ENCODE results near the gene METTL9.

DNA sequence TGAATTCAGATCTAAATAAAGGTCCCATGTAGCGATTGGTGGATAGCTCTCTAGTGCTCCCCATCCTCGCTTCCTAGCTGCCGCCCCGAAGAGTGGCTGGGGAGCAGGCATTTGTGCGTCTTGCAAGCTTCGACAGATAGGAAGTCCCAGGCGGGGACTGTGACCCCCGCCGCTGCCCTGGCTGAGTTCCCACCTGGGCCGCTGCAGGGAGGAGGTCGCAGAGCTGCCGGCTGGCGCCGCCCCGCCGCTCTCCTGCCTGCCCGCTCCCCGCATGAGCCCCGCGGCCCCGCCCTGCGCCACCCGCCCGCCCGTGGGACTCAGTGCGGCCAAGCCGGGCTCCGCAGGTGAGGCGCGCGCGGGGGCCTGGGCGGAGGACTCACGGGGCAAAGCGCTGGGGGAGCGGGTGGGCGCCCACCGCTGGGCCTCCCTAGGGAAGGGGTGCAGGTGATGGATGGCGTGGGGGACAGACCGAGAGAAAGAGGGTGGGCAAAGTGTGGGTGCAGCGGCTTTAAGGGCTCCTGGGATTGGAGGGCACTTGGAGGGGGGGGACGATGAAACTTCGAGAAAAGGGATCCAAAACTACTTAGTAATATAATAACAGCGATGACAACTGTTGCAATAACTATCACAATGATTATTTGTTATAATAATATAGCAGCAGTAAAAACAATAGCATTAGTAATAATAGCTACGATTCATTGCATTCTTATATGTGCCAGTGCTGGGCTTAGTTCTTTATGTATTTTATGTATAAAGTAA lies 64.7 kb downstream of the METTL9 start, which contains the start of gene OTOA:
- TF ChIP-seq BACH2 (CRISPR knock-in tag; IDR thresholded peaks at IDR 0.05; ENCODE audit: borderline replicate concordance) = no peak
- no peak for TF ChIP-seq OSR1 (CRISPR knock-in tag; IDR thresholded peaks at IDR 0.05)
- TF ChIP-seq ZNF70 (CRISPR knock-in tag; IDR thresholded peaks at IDR 0.05) = no peak
- TF ChIP-seq, protein P1, sequence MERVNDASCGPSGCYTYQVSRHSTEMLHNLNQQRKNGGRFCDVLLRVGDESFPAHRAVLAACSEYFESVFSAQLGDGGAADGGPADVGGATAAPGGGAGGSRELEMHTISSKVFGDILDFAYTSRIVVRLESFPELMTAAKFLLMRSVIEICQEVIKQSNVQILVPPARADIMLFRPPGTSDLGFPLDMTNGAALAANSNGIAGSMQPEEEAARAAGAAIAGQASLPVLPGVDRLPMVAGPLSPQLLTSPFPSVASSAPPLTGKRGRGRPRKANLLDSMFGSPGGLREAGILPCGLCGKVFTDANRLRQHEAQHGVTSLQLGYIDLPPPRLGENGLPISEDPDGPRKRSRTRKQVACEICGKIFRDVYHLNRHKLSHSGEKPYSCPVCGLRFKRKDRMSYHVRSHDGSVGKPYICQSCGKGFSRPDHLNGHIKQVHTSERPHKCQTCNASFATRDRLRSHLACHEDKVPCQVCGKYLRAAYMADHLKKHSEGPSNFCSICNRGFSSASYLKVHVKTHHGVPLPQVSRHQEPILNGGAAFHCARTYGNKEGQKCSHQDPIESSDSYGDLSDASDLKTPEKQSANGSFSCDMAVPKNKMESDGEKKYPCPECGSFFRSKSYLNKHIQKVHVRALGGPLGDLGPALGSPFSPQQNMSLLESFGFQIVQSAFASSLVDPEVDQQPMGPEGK (CRISPR knock-in tag; IDR thresholded peaks at IDR 0.05; ENCODE audit: borderline replicate concordance) = no peak
- no peak for TF ChIP-seq RARB (CRISPR knock-in tag; IDR thresholded peaks at IDR 0.05)
- no peak for TF ChIP-seq ZFP3 (CRISPR knock-in tag; IDR thresholded peaks at IDR 0.05)
- no peak for TF ChIP-seq ARNTL (CRISPR knock-in tag; IDR thresholded peaks at IDR 0.05; ENCODE audit: borderline replicate concordance, low read depth)

All from SK-N-SH treated with all-trans-retinoic acid at 6 μM for 48 hours (cell line).